Testis (tissue), 3 donors: ENCODE results near the gene IQSEC1. TPM values are rescaled to one million over a fixed set of nuclear protein-coding genes. Genes with fewer than 3 reads are reported as not detected.

Experiments
- DNase-seq: peaks from one replicate; pipeline ENCODE4 v3.0.0-alpha.2; 2019
- H3K27ac ChIP-seq, 2 donors: fragments of 200-600 bp; sonication (generic); one replicate each; pipeline ENCODE4 v1.5.1; 2019
- H3K27me3 ChIP-seq: fragments of 200-600 bp; sonication (generic); one replicate; pipeline ENCODE4 v1.5.1; 2019
- H3K36me3 ChIP-seq: fragments of 200-600 bp; sonication (generic); one replicate; pipeline ENCODE4 v1.5.1; 2017; ENCODE audit warnings: low read depth; ENCODE audit errors: missing control alignments
- H3K4me1 ChIP-seq: fragments of 200-600 bp; sonication (generic); one replicate; pipeline ENCODE4 v1.5.1; 2019
- H3K4me3 ChIP-seq, 2 donors: fragments of 200-600 bp; sonication (generic); one replicate each; pipeline ENCODE4 v1.5.1; 2017 to 2019
- H3K9me3 ChIP-seq: fragments of 200-600 bp; sonication (generic); one replicate; pipeline ENCODE4 v1.5.1; 2017
- POLR2A ChIP-seq: fragments of 450-650 bp; IDR thresholded peaks from one replicate; pipeline ENCODE4 v1.6.1; 2017; ENCODE audit warnings: antibody characterized with exemption, mild to moderate bottlenecking, moderate library complexity
- WGBS, 2 donors: methylation state at CpG; one replicate each; pipeline ENCODE4 v1.1.5; 2018; 5-methylcytosine and 5-hydroxymethylcytosine counted together
- intact Hi-C: fragments of 100-400 bp; cut with DNase I; formaldehyde crosslinking; loops from one replicate; pipeline ENCODE4 v1.15.1; 2023; ENCODE audit warnings: low total_unique reads
- polyA plus RNA-seq: library from polyadenylated mRNA; stranded (reverse); fragments of 350-450 nt; fragmentation: Illumina TruSeq; extraction: RNeasy Lipid Tissue Mini Kit (QIAGEN cat#74804); gene quantifications from one replicate; pipeline ENCODE4 v1.2.3, GENCODE V29; 2014; ENCODE audit warnings: low read depth, low replicate concordance; ENCODE audit not compliant: insufficient read depth
- total RNA-seq, 2 donors: library from RNA; depleted of rRNA; stranded (reverse); fragments of >200 nt; gene quantifications; one replicate each; pipeline ENCODE4 v1.2.3, GENCODE V29; 2016
- TF ChIP-seq, protein P1 (sequence below), 3 experiments: fragments of 450-650 bp in 2 of 3; fragments of 200-600 bp in 1 of 3; sonication (generic) in 1 of 3; IDR thresholded peaks; one replicate each; pipeline ENCODE4 v1.5.1; 2016 to 2019; ENCODE audit warnings: antibody characterized with exemption in 3 of 3, mild to moderate bottlenecking in 2 of 3, moderate library complexity in 1 of 3

Gene IQSEC1
- total and polyA plus RNA-seq, 3 donors from 2014 or later, result 32.9 to 89.4 (median 74.3) TPM

DNA sequence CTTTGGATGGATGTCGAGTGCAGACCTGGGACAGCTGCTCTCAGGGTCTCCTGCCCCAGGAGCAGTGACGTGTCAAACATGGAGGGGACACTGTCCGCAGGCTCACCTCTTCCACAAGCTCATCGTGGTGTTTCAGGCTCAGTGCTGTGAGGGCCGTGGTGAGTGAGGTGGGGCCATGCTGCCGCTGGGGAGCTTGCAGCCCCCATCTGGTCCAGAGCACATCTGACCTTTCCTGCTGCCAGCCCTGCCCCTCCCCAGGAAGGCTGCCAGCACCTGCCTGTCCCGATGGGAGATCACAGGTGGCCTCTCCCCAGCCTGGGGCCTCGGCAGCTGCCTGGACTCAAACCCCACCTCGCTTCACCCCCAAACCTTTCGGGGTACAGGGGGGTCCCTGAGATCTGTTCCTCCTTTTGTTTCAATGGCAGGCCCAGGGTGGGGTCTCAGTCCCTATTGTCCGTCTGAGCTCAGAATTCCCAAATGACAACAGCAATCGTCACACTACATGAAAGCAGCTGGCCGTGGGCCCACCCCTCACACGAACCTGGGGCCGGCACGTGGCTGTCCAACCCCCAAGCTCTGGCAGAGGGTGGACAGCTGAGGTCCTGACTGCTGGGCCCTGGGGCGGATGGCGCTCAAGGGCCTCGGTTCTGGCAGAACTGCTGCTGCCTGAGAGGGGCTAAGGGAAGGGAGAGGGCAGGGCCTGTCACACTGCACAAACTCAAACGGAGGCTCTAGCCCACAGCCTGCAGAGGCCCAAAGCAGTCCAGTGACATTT lies 166.9 kb downstream of the IQSEC1 start:
- peaks cover 2% of the 10 kb centered on the region for H3K4me1 ChIP-seq
- H3K9me3 ChIP-seq, result no peaks in the 10 kb centered on the region
- no peak for DNase-seq
- 88 to 96% methylated on average over 5 to 20 of the region's 20 CpGs for WGBS, 2 donors
- H3K36me3 ChIP-seq, result no peaks in the 10 kb centered on the region
- intact Hi-C loops, result no loop called here
- TF ChIP-seq, protein P1, sequence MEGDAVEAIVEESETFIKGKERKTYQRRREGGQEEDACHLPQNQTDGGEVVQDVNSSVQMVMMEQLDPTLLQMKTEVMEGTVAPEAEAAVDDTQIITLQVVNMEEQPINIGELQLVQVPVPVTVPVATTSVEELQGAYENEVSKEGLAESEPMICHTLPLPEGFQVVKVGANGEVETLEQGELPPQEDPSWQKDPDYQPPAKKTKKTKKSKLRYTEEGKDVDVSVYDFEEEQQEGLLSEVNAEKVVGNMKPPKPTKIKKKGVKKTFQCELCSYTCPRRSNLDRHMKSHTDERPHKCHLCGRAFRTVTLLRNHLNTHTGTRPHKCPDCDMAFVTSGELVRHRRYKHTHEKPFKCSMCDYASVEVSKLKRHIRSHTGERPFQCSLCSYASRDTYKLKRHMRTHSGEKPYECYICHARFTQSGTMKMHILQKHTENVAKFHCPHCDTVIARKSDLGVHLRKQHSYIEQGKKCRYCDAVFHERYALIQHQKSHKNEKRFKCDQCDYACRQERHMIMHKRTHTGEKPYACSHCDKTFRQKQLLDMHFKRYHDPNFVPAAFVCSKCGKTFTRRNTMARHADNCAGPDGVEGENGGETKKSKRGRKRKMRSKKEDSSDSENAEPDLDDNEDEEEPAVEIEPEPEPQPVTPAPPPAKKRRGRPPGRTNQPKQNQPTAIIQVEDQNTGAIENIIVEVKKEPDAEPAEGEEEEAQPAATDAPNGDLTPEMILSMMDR (IDR thresholded peaks at IDR 0.05), result no peak
- no peak for TF ChIP-seq POLR2A
- no peaks in the 10 kb centered on the region for H3K27me3 ChIP-seq
- no peak overlapping the region for H3K4me3 ChIP-seq
- no peak overlapping the region for H3K27ac ChIP-seq

DNA sequence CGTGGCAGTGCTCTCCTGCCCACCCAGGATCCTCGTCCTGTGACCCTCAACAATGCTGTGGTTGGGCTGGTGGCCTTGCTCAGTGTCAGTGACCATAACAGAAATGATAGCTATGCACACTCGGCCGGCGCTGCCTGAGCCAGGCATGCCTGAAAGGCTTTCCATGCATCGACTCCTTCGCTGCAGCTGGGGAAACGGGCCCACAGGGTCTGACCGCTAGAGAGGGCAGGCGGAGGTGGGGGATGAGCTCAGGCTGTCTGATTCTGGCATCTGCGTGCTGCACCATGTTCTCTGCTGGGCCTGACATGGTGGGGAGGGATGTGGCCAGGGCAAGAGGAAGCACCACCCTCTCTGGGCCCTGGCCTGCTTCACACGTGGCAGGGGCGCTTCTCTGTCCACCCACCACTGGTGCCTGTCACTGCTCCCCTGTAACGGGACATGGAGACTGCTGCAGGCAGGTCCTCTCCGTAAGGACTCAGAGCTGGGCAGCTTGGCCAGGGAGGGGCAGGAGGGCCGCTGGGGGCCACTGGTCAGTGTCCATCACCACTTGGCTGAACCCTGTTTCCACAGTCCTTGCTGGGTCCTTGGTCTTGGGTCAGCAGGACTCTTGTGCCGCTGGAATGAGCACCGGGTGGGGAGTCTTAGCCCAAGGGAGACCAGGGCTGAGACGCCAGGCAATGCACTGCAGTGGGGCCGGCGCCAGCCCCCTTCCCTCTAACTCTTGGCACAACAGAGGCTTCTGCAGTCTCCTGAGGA lies 167.7 kb downstream of the IQSEC1 start:
- intact Hi-C loops, result no loop called here
- Histone ChIP-seq H3K4me1 (peaks cover 2% of the 10 kb centered on the region), H3K27me3 (no peaks in the 10 kb centered on the region), H3K4me3 (no peak overlapping the region), H3K9me3 (no peaks in the 10 kb centered on the region), H3K36me3 (no peaks in the 10 kb centered on the region), H3K27ac (no peak overlapping the region)
- TF ChIP-seq, protein P1 (IDR thresholded peaks at IDR 0.05), result no peak
- TF ChIP-seq POLR2A, result no peak
- 79 to 85% methylated on average over 6 to 21 of the region's 21 CpGs for WGBS, 2 donors
- no peak for DNase-seq

DNA sequence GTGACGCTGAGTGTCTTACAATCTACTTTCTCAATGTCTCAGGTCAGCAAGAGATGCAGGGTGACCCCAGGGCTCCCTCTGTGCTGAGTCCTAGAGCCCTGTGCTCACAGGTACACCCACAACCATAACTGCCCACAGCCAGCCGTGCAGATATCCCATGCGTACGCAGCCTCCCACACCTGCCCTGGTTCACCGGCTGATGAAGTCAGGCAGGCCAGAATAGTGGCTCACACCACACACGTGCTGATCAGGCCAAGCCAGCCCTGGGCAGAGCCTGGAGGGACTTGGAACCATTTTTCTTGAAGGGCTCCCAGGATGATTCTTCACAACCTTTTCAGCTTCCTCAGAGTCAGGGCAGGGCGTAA lies 168.3 kb downstream of the IQSEC1 start:
- H3K27me3 ChIP-seq, result no peaks in the 10 kb centered on the region
- no peaks in the 10 kb centered on the region for H3K36me3 ChIP-seq
- WGBS, 2 donors, result 74 to 96% methylated on average over 4 to 7 of the region's 7 CpGs
- no peaks in the 10 kb centered on the region for H3K9me3 ChIP-seq
- peaks cover 2% of the 10 kb centered on the region for H3K4me1 ChIP-seq
- no peak overlapping the region for H3K4me3 ChIP-seq
- DNase-seq, result no peak
- intact Hi-C loops, result no loop called here
- no peak overlapping the region for H3K27ac ChIP-seq
- TF ChIP-seq, protein P1 (IDR thresholded peaks at IDR 0.05), result no peak
- TF ChIP-seq POLR2A, result no peak

DNA sequence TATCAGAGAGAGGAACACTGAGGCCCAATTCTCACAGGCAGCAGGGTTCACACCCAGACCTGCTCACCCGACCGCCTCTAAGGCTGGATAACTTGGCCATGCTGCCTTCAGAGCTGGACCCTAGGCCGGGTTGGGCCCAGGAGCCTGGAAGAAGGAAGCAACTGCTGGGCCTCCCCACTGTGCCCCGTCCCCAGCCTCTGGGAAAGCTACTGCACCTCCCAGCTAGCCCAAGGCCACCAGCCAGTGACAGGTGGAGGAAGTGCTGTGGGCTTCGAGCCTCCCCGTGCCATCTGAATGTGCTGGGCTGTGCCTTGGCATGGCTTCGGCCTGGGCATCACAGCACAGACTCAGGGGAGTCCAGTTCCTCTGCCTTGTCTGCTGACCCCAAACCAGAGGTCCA lies 169.3 kb downstream of the IQSEC1 start:
- peaks cover 2% of the 10 kb centered on the region for H3K4me1 ChIP-seq
- no peaks in the 10 kb centered on the region for H3K36me3 ChIP-seq
- DNase-seq, result no peak
- intact Hi-C loops, result no loop called here
- no peaks in the 10 kb centered on the region for H3K9me3 ChIP-seq
- H3K27ac ChIP-seq, result no peak overlapping the region
- H3K4me3 ChIP-seq, result no peak overlapping the region
- H3K27me3 ChIP-seq, result no peaks in the 10 kb centered on the region
- no peak for TF ChIP-seq POLR2A
- TF ChIP-seq, protein P1 (IDR thresholded peaks at IDR 0.05), result no peak
- WGBS, 2 donors, result 92 to 97% methylated on average over 3 to 6 of the region's 7 CpGs
